ENCODE data around the gene SUSD1.

Gene SUSD1

DNA sequence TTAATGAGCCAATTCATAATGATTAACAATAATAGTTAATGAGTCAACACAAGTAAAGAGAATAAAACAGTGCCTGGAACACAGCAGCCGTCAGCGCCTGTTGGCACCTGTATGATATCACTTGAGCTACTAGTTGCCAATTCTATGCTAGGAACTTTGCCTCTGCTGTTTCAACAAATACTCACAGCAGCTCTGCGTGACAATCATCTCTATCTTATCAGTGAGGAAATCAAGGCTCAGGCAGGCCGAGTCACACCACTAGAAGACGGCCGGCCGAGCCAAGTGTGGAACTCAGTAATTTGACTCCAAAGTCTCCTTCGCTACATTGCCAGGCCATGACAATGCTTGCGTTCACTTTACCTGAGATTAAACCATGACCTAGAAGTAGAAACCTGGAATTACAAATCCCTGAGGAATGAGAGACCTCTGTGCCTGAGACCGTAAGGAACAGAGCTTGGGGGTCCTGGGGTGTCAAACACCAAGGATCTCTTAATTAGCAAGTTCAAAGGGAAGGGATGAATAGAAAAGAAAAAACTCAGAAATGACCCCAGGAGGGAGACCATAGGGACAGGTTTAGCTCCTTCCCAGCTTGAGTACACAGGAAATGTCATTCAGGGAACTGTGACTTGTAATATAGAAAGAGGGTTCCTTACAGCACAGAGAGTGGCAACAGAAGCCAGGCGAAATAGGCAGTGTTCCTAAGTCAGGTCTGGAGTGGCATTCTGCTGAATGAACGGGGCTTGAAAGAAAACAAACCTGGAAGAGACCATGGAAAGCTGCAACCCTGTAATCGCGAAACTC is 109.1 kb downstream of the SUSD1 start:
- peak overlapping the region; percentile 68 for H3K27ac ChIP-seq (ENCODE audit: low read depth, low read length, severe bottlenecking)

GRCh38 chr9:112064871-112065270 is 110.2 kb downstream of the SUSD1 start:
- 60 to 80% methylated on average over 1 to 3 of the region's 5 CpGs for WGBS, 2 experiments (ENCODE audit: insufficient coverage in 2 of 2)
- Histone ChIP-seq H3K27ac (ENCODE audit: low read depth, low read length, severe bottlenecking) (no peak overlapping the region), H3K9me3 (ENCODE audit: control insufficient read depth, low read length) (peaks cover 9% of the 10 kb centered on the region), H3K4me1 (ENCODE audit: control insufficient read depth, insufficient read depth, low read length, poor library complexity, severe bottlenecking) (peaks cover 43% of the 10 kb centered on the region), H3K4me3 (ENCODE audit: extremely low read depth, insufficient read depth, low read length, poor library complexity, severe bottlenecking) (no peak overlapping the region), H3K36me3 (ENCODE audit: control insufficient read depth, insufficient read depth, low read length) (no peaks in the 10 kb centered on the region)

More for the DNA sequence above, 109.1 kb downstream of the SUSD1 start:
- 45% methylated on average over 12 to 14 of the region's 14 CpGs for WGBS, 2 experiments (ENCODE audit: insufficient coverage in 2 of 2)
- Histone ChIP-seq H3K9me3 (ENCODE audit: control insufficient read depth, low read length) (peaks cover 9% of the 10 kb centered on the region), H3K4me1 (ENCODE audit: control insufficient read depth, insufficient read depth, low read length, poor library complexity, severe bottlenecking) (peaks cover 32% of the 10 kb centered on the region), H3K36me3 (ENCODE audit: control insufficient read depth, insufficient read depth, low read length) (peaks cover 2% of the 10 kb centered on the region), H3K4me3 (ENCODE audit: extremely low read depth, insufficient read depth, low read length, poor library complexity, severe bottlenecking) (no peak overlapping the region)

GRCh38 chr9:112063586-112063985 is 111.5 kb downstream of the SUSD1 start:
- 90% methylated on average over 2 of the region's 4 CpGs; no CpG with 5 or more reads in 1 of the 2 experiments for WGBS, 2 experiments (ENCODE audit: insufficient coverage in 2 of 2)
- Histone ChIP-seq H3K36me3 (ENCODE audit: control insufficient read depth, insufficient read depth, low read length) (no peaks in the 10 kb centered on the region), H3K27ac (ENCODE audit: low read depth, low read length, severe bottlenecking) (no peak overlapping the region), H3K4me3 (ENCODE audit: extremely low read depth, insufficient read depth, low read length, poor library complexity, severe bottlenecking) (no peak overlapping the region), H3K9me3 (ENCODE audit: control insufficient read depth, low read length) (peaks cover 9% of the 10 kb centered on the region), H3K4me1 (ENCODE audit: control insufficient read depth, insufficient read depth, low read length, poor library complexity, severe bottlenecking) (peaks cover 50% of the 10 kb centered on the region)

- H3K9me3 ChIP-seq (ENCODE audit: control insufficient read depth, low read length): peaks cover 9% of the 10 kb centered on the region
- peaks cover 48% of the 10 kb centered on the region for H3K4me1 ChIP-seq (ENCODE audit: control insufficient read depth, insufficient read depth, low read length, poor library complexity, severe bottlenecking)
- peaks cover under 1% of the 10 kb centered on the region for H3K36me3 ChIP-seq (ENCODE audit: control insufficient read depth, insufficient read depth, low read length)
- H3K27ac ChIP-seq (ENCODE audit: low read depth, low read length, severe bottlenecking): no peak overlapping the region
- no peak overlapping the region for H3K4me3 ChIP-seq (ENCODE audit: extremely low read depth, insufficient read depth, low read length, poor library complexity, severe bottlenecking)
These were observed 111.9 kb downstream of the SUSD1 start for GRCh38 chr9:112063151-112063550.

GRCh38 chr9:112061152-112061740 is 113.9 kb downstream of the SUSD1 start:
- Histone ChIP-seq H3K36me3 (ENCODE audit: control insufficient read depth, insufficient read depth, low read length) (peaks cover 5% of the 10 kb centered on the region), H3K4me1 (ENCODE audit: control insufficient read depth, insufficient read depth, low read length, poor library complexity, severe bottlenecking) (peaks cover 42% of the 10 kb centered on the region), H3K27ac (ENCODE audit: low read depth, low read length, severe bottlenecking) (peak overlapping the region; percentile 54), H3K4me3 (ENCODE audit: extremely low read depth, insufficient read depth, low read length, poor library complexity, severe bottlenecking) (no peak overlapping the region), H3K9me3 (ENCODE audit: control insufficient read depth, low read length) (peaks cover 9% of the 10 kb centered on the region)
- WGBS, 2 experiments (ENCODE audit: insufficient coverage in 2 of 2): 83% methylated on average over 1 of the region's 3 CpGs; no CpG with 5 or more reads in 1 of the 2 experiments

DNA sequence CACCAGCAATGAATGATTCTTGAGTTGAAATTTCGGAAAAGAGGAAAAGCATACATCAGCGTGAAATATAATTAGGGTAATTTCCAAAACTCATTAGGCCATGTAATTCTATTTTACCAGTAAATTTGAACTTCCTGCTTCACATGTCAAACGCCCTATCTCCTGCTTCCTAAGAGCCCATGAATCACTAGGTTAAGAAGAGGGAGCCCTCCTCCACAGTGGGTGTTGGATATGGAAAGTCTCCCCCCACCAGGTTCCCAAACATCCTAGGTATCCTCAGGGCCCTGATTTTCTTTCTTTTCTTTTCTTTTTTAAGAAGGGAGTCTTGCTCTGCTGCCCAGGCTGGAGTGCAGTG is 115.2 kb downstream of the SUSD1 start:
- H3K9me3 ChIP-seq (ENCODE audit: control insufficient read depth, low read length): peaks cover 9% of the 10 kb centered on the region
- peaks cover 32% of the 10 kb centered on the region for H3K4me1 ChIP-seq (ENCODE audit: control insufficient read depth, insufficient read depth, low read length, poor library complexity, severe bottlenecking)
- no peak overlapping the region for H3K4me3 ChIP-seq (ENCODE audit: extremely low read depth, insufficient read depth, low read length, poor library complexity, severe bottlenecking)
- H3K27ac ChIP-seq (ENCODE audit: low read depth, low read length, severe bottlenecking): peak overlapping the region; percentile 30
- H3K36me3 ChIP-seq (ENCODE audit: control insufficient read depth, insufficient read depth, low read length): peaks cover 5% of the 10 kb centered on the region
- WGBS, 2 experiments (ENCODE audit: insufficient coverage in 2 of 2): 80% methylated on average over 1 of the region's 3 CpGs; no CpG with 5 or more reads in 1 of the 2 experiments

GRCh38 chr9:112059145-112059965 is 115.7 kb downstream of the SUSD1 start:
- Histone ChIP-seq H3K4me3 (ENCODE audit: extremely low read depth, insufficient read depth, low read length, poor library complexity, severe bottlenecking) (no peak overlapping the region), H3K27ac (ENCODE audit: low read depth, low read length, severe bottlenecking) (peak overlapping the region; percentile 30), H3K4me1 (ENCODE audit: control insufficient read depth, insufficient read depth, low read length, poor library complexity, severe bottlenecking) (peaks cover 32% of the 10 kb centered on the region), H3K9me3 (ENCODE audit: control insufficient read depth, low read length) (peaks cover 7% of the 10 kb centered on the region), H3K36me3 (ENCODE audit: control insufficient read depth, insufficient read depth, low read length) (peaks cover 5% of the 10 kb centered on the region)
- WGBS, 2 experiments (ENCODE audit: insufficient coverage in 2 of 2): 79 to 88% methylated on average over 11 of the region's 13 CpGs

- Histone ChIP-seq H3K9me3 (ENCODE audit: control insufficient read depth, low read length) (no peaks in the 10 kb centered on the region), H3K4me1 (ENCODE audit: control insufficient read depth, insufficient read depth, low read length, poor library complexity, severe bottlenecking) (peaks cover 29% of the 10 kb centered on the region), H3K36me3 (ENCODE audit: control insufficient read depth, insufficient read depth, low read length) (peaks cover 5% of the 10 kb centered on the region), H3K27ac (ENCODE audit: low read depth, low read length, severe bottlenecking) (no peak overlapping the region), H3K4me3 (ENCODE audit: extremely low read depth, insufficient read depth, low read length, poor library complexity, severe bottlenecking) (no peak overlapping the region)
- WGBS, 2 experiments (ENCODE audit: insufficient coverage in 2 of 2): 57% methylated on average over 1 of the region's 2 CpGs; no CpG with 5 or more reads in 1 of the 2 experiments
These were observed 118.1 kb downstream of the SUSD1 start for GRCh38 chr9:112056996-112057395.

DNA sequence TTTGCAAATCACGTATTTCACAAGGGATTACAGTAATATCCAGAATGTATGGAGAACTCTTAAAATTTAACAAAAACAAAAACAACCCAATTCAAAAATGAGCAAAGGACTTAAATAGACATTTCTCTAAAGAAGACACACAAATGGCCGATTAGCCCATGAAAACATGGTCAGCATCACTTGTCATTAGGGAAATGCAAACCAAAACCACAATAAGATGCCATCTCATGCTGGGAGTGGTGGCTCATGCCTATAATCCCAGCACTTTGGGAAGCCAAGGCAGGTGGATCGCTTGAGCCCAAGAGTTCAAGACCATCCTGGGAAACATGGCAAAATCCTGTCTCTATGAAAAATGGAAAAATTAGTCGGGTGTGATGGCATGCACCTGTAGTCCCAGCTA is 120.2 kb downstream of the SUSD1 start:
- 77 to 89% methylated on average over 3 to 4 of the region's 4 CpGs for WGBS, 2 experiments (ENCODE audit: insufficient coverage in 2 of 2)
- H3K4me3 ChIP-seq (ENCODE audit: extremely low read depth, insufficient read depth, low read length, poor library complexity, severe bottlenecking): no peak overlapping the region
- peaks cover 5% of the 10 kb centered on the region for H3K36me3 ChIP-seq (ENCODE audit: control insufficient read depth, insufficient read depth, low read length)
- peaks cover 9% of the 10 kb centered on the region for H3K4me1 ChIP-seq (ENCODE audit: control insufficient read depth, insufficient read depth, low read length, poor library complexity, severe bottlenecking)
- H3K27ac ChIP-seq (ENCODE audit: low read depth, low read length, severe bottlenecking): no peak overlapping the region
- H3K9me3 ChIP-seq (ENCODE audit: control insufficient read depth, low read length): no peaks in the 10 kb centered on the region

- Histone ChIP-seq H3K9me3 (ENCODE audit: control insufficient read depth, low read length) (peaks cover 11% of the 10 kb centered on the region), H3K36me3 (ENCODE audit: control insufficient read depth, insufficient read depth, low read length) (peaks cover 8% of the 10 kb centered on the region), H3K27ac (ENCODE audit: low read depth, low read length, severe bottlenecking) (no peak overlapping the region), H3K4me3 (ENCODE audit: extremely low read depth, insufficient read depth, low read length, poor library complexity, severe bottlenecking) (no peak overlapping the region), H3K4me1 (ENCODE audit: control insufficient read depth, insufficient read depth, low read length, poor library complexity, severe bottlenecking) (no peaks in the 10 kb centered on the region)
- 88 to 100% methylated on average over 2 to 3 of the region's 5 CpGs for WGBS, 2 experiments (ENCODE audit: insufficient coverage in 2 of 2)
These were observed 123.3 kb downstream of the SUSD1 start for GRCh38 chr9:112051812-112052211.
